ENCODE results near the gene ALKBH4.

GRCh38 chr7:102413611-102414010 is 51.1 kb downstream of the ALKBH4 start:
- no peak for TF ChIP-seq CTCF (IDR thresholded peaks at IDR 0.05; ENCODE audit: low read length)
- TF ChIP-seq EZH2 (optimal IDR thresholded peaks at IDR 0.05; ENCODE audit: low read depth, low read length), result no peak

Data from MM.1S (cell line).